ENCODE results near the gene VPS50.

- TF ChIP-seq CTCF (IDR thresholded peaks at IDR 0.05): no peak
- no peak for TF ChIP-seq EZH2 (IDR thresholded peaks at IDR 0.05; ENCODE audit: borderline replicate concordance, insufficient read depth, low read depth, low read length, poor library complexity, severe bottlenecking)
These were observed 104.9 kb downstream of the VPS50 start for GRCh38 chr7:93337052-93337451.
